OCI-LY1 (cell line): ENCODE results near the gene CEACAM1.

Experiments used
- H2AFZ ChIP-seq: fragments of 200-600 bp; sonication (generic), shearing (Covaris generic); 2 replicates; pipeline ENCODE4 v1.6.0; 2014; ENCODE audit warnings: antibody characterized with exemption, mild to moderate bottlenecking, low read length
- H3F3A ChIP-seq: fragments of 200-600 bp; sonication (generic), shearing (Covaris generic); 2 replicates; pipeline ENCODE4 v1.6.0; 2014; ENCODE audit warnings: mild to moderate bottlenecking, antibody characterized with exemption, low read length, moderate library complexity; ENCODE audit not compliant: insufficient read depth
- H3K27ac ChIP-seq: fragments of 200-600 bp; sonication (generic); 2 replicates; pipeline ENCODE4 v1.5.1; 2014; ENCODE audit warnings: low read length, mixed run types, mild to moderate bottlenecking, low read depth; ENCODE audit not compliant: poor library complexity, severe bottlenecking
- H3K27me3 ChIP-seq: fragments of 200-600 bp; sonication (generic); 2 replicates; pipeline ENCODE4 v1.6.0; 2014; ENCODE audit warnings: antibody characterized with exemption, mild to moderate bottlenecking, low read length, moderate library complexity; ENCODE audit not compliant: insufficient read depth
- H3K36me3 ChIP-seq: fragments of 200-600 bp; sonication (generic); 2 replicates; pipeline ENCODE4 v1.6.1; 2014; ENCODE audit warnings: mild to moderate bottlenecking, antibody characterized with exemption, low read length, moderate library complexity, mixed read lengths; ENCODE audit not compliant: insufficient read depth
- H3K4me1 ChIP-seq: fragments of 200-600 bp; sonication (generic); 2 replicates; pipeline ENCODE4 v1.5.1; 2014; ENCODE audit warnings: mild to moderate bottlenecking, low read length, moderate library complexity; ENCODE audit not compliant: insufficient read depth, severe bottlenecking
- H3K4me2 ChIP-seq: fragments of 200-600 bp; sonication (generic), shearing (Covaris generic); 2 replicates; pipeline ENCODE4 v1.6.1; 2014; ENCODE audit warnings: low read length
- H3K4me3 ChIP-seq: fragments of 200-600 bp; sonication (generic); 2 replicates; pipeline ENCODE4 v1.5.1; 2014; ENCODE audit warnings: low read length, low read depth, mild to moderate bottlenecking, mixed read lengths; ENCODE audit not compliant: poor library complexity, severe bottlenecking
- H3K79me2 ChIP-seq: fragments of 200-600 bp; shearing (Covaris generic); 2 replicates; pipeline ENCODE4 v1.6.1; 2016; ENCODE audit warnings: mixed run types, low read length, mixed read lengths; ENCODE audit not compliant: insufficient read depth
- H3K9ac ChIP-seq: fragments of 200-600 bp; sonication (generic), shearing (Covaris generic); 2 replicates; pipeline ENCODE4 v1.6.1; 2014; ENCODE audit warnings: mild to moderate bottlenecking, low read length, mixed read lengths
- H3K9me2 ChIP-seq: fragments of 200-600 bp; sonication (generic), shearing (Covaris generic); 2 replicates; pipeline ENCODE4 v1.6.1; 2014; ENCODE audit warnings: low read depth, mild to moderate bottlenecking, low read length, mixed read lengths
- H3K9me3 ChIP-seq: fragments of 200-600 bp; shearing (Covaris generic); 2 replicates; pipeline ENCODE4 v1.6.1; 2014; ENCODE audit warnings: low read length, mixed read lengths
- H4K20me1 ChIP-seq: fragments of 200-600 bp; sonication (generic), shearing (Covaris generic); 2 replicates; pipeline ENCODE4 v1.6.0; 2016; ENCODE audit warnings: mild to moderate bottlenecking, low read length; ENCODE audit not compliant: insufficient read depth
- EZH2 ChIP-seq: fragments of 200-600 bp; sonication (generic), shearing (Covaris generic); IDR thresholded peaks from 2 replicates; pipeline ENCODE4 v1.8.0; 2017; ENCODE audit warnings: borderline replicate concordance, mixed run types, mild to moderate bottlenecking, antibody characterized with exemption, low read length, moderate library complexity, mixed read lengths
- TF ChIP-seq, protein P1 (sequence below): fragments of 200-600 bp; sonication (generic), shearing (Covaris generic); IDR thresholded peaks from 2 replicates; pipeline ENCODE4 v1.5.1; 2017; ENCODE audit warnings: mild to moderate bottlenecking, antibody characterized with exemption, low read length, moderate library complexity, mixed read lengths

CEACAM1 gene

DNA sequence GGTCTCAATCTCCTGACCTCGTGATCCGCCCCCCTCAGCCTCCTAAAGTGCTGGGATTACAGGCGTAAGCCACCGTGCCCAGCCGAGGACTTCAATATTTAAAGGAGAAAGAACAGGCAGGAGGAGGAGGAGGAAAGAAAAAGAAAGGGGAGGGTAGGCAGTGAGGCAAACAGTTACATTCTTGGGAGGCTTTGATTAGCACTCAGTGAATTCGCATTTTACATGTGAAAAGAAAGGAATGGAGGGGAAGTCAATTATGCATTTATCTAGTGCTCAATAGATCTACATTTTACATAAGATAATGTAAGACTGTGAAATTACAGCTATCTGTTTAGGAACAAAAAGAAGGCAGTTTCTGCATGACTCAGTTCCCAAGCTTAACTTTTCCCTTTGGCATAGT lies 54.6 kb downstream of the CEACAM1 start:
- no peaks in the 10 kb centered on the region for H3K9me3 ChIP-seq
- no peaks in the 10 kb centered on the region for H3K9me2 ChIP-seq
- no peak overlapping the region for H3K9ac ChIP-seq
- no peaks in the 10 kb centered on the region for H3K27me3 ChIP-seq
- H3K36me3 ChIP-seq = no peaks in the 10 kb centered on the region
- H4K20me1 ChIP-seq = no peaks in the 10 kb centered on the region
- H3K4me2 ChIP-seq = no peak overlapping the region
- TF ChIP-seq, protein P1, sequence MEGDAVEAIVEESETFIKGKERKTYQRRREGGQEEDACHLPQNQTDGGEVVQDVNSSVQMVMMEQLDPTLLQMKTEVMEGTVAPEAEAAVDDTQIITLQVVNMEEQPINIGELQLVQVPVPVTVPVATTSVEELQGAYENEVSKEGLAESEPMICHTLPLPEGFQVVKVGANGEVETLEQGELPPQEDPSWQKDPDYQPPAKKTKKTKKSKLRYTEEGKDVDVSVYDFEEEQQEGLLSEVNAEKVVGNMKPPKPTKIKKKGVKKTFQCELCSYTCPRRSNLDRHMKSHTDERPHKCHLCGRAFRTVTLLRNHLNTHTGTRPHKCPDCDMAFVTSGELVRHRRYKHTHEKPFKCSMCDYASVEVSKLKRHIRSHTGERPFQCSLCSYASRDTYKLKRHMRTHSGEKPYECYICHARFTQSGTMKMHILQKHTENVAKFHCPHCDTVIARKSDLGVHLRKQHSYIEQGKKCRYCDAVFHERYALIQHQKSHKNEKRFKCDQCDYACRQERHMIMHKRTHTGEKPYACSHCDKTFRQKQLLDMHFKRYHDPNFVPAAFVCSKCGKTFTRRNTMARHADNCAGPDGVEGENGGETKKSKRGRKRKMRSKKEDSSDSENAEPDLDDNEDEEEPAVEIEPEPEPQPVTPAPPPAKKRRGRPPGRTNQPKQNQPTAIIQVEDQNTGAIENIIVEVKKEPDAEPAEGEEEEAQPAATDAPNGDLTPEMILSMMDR = no peak
- no peak for TF ChIP-seq EZH2
- peaks cover 23% of the 10 kb centered on the region for H3K4me1 ChIP-seq
- H3K27ac ChIP-seq = no peak overlapping the region
- no peaks in the 10 kb centered on the region for H3K79me2 ChIP-seq
- no peak overlapping the region for H3K4me3 ChIP-seq
- H2AFZ ChIP-seq = no peak overlapping the region
- no peaks in the 10 kb centered on the region for H3F3A ChIP-seq

DNA sequence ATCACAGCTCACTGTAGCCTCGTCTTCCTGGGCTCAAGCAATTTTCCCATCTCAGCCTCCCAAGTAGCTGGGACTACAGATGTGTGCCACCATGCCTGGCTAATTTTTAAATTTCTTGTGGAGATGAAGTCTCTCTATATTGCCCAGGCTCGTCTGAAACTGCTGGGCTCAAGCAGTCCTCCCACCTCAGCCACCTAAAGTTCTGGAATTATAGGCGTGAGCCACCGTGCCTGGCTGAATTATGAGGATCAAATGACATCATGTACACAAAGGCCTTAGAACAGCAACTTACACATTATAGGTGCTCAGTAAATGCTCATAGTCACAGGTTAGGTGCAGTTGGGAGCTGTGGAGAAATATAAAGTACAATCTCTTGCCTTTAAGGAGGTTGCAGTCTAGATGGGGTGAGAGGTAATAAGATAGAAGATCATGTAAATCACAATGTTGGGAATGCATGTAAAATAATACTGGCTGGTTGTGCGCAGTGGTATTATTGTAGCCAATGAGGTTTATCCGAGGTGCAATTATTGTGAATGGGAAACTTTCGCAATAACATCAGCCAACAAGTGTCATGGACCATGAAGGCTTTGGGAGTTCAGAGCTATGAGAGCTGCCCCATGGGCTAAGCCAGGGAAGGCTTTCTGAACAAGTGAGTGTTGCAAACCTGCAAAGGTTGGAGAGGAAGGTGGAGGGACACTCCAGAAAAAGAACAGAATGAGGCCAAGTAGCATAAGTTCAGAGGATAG lies 55.7 kb downstream of the CEACAM1 start:
- no peak overlapping the region for H3K4me2 ChIP-seq
- TF ChIP-seq EZH2 = no peak
- TF ChIP-seq, protein P1 = no peak
- H3K4me1 ChIP-seq = peaks cover 30% of the 10 kb centered on the region
- peak overlapping the region; percentile 48 for H3K27ac ChIP-seq
- H3K27me3 ChIP-seq = no peaks in the 10 kb centered on the region
- H3K79me2 ChIP-seq = no peaks in the 10 kb centered on the region
- H3F3A ChIP-seq = no peaks in the 10 kb centered on the region
- no peaks in the 10 kb centered on the region for H3K36me3 ChIP-seq
- no peak overlapping the region for H3K4me3 ChIP-seq
- H3K9me3 ChIP-seq = no peaks in the 10 kb centered on the region
- H4K20me1 ChIP-seq = no peaks in the 10 kb centered on the region
- H3K9me2 ChIP-seq = no peaks in the 10 kb centered on the region
- no peak overlapping the region for H3K9ac ChIP-seq
- no peak overlapping the region for H2AFZ ChIP-seq

- Histone ChIP-seq H2AFZ (no peak overlapping the region), H3K4me3 (no peak overlapping the region), H3K4me1 (peaks cover 38% of the 10 kb centered on the region), H3K27me3 (no peaks in the 10 kb centered on the region), H3K9ac (no peak overlapping the region), H3K9me3 (no peaks in the 10 kb centered on the region), H3F3A (no peaks in the 10 kb centered on the region), H4K20me1 (no peaks in the 10 kb centered on the region), H3K36me3 (no peaks in the 10 kb centered on the region), H3K9me2 (no peaks in the 10 kb centered on the region), H3K4me2 (no peak overlapping the region), H3K79me2 (no peaks in the 10 kb centered on the region), H3K27ac (peak overlapping the region; percentile 48)
- TF ChIP-seq, protein P1 = no peak
- no peak for TF ChIP-seq EZH2
Observed at GRCh38 chr19:42471554-42472249, 56.6 kb downstream of the CEACAM1 start.
